CD4-positive, alpha-beta T cell treated with Interleukin-1 beta for 1 hour (primary cell): ENCODE data around the gene GTF2F1.
"Not testable (repeated sequence)": the region's sequence is repeated elsewhere in the genome, so short reads cannot be mapped to it uniquely, and the experiment has no call there.

Source experiments
- DNase-seq, 2 donors: peaks; one replicate each; pipeline ENCODE4 v3.0.0-alpha.2; 2020 to 2022

GTF2F1 gene

GRCh38 chr19:6352381-6353165 lies 40.4 kb downstream of the GTF2F1 start:
- no peak for DNase-seq

- DNase-seq: no peak
Measured at GRCh38 chr19:6350688-6351087, 42.3 kb downstream of the GTF2F1 start.

GRCh38 chr19:6349271-6349670 lies 43.7 kb downstream of the GTF2F1 start:
- DNase-seq: not testable (repeated sequence)

GRCh38 chr19:6343462-6343861 lies 49.5 kb downstream of the GTF2F1 start:
- no peak for DNase-seq

- no peak for DNase-seq
Measured at GRCh38 chr19:6340493-6341201, 52.3 kb downstream of the GTF2F1 start.

- no peak for DNase-seq
Measured at GRCh38 chr19:6334490-6335285, 58.3 kb downstream of the GTF2F1 start.

GRCh38 chr19:6333439-6333838 lies 59.5 kb downstream of the GTF2F1 start, which contains the start of gene ACER1:
ACER1 (minus strand) TSS chr19:6333612; CDS start chr19:6333551, 61 bp downstream.
- DNase-seq: no peak
